IMR-90 (cell line): ENCODE data around the gene CSRNP3. TPM values are rescaled to one million over a fixed set of nuclear protein-coding genes. Genes with fewer than 3 reads are reported as not detected.

ENCODE experiments used
- ATAC-seq: fragments of 200-7000 bp; cut with Tn5 transposase; 2 replicates; pipeline ENCODE4 v1.9.1; 2020; ENCODE audit warnings: low read depth, mild to moderate bottlenecking, moderate library complexity
- BruUV-seq: library from RNA; stranded (reverse); fragments of 400-500 nt; replicated peaks from 2 replicates; lab custom pipeline; 2021; lab: Mats Ljungman, UMichigan
- CTCF ChIA-PET: fragments of 300-600 bp; formaldehyde crosslinking; extraction: SDS; loops from one replicate; lab custom pipeline; 2021; ENCODE audit warnings: antibody characterized with exemption; lab: Yijun Ruan, JAX
- POLR2A ChIA-PET: fragments of 300-600 bp; sonication (Branson Sonifier 250); formaldehyde crosslinking; loops from one replicate; lab custom pipeline; 2022; ENCODE audit warnings: antibody characterized with exemption; ENCODE audit not compliant: unreplicated experiment; lab: Charles Lee
- DNase-seq: peaks from one replicate; pipeline ENCODE4 v3.0.0; 2013
- H2AFZ ChIP-seq: replicated peaks from 2 replicates; pipeline ENCODE3; 2013; ENCODE audit warnings: low read length, mild to moderate bottlenecking; ENCODE audit not compliant: poor library complexity
- H2AK5ac ChIP-seq: 2 replicates; pipeline ENCODE4 v1.6.1; 2013; ENCODE audit warnings: low read depth, low read length, inconsistent platforms
- H2AK9ac ChIP-seq: replicated peaks from 2 replicates; pipeline ENCODE3; 2013; ENCODE audit warnings: mild to moderate bottlenecking, low read depth, low read length, moderate library complexity; ENCODE audit not compliant: poor library complexity
- H2BK120ac ChIP-seq: 2 replicates; pipeline ENCODE4 v1.6.1; 2013; ENCODE audit warnings: low read depth, low read length, inconsistent platforms
- H2BK15ac ChIP-seq: 3 replicates; pipeline ENCODE4 v1.6.1; 2013; ENCODE audit warnings: low read depth, low read length, inconsistent platforms
- H2BK20ac ChIP-seq: 2 replicates; pipeline ENCODE4 v1.6.1; 2013; ENCODE audit warnings: low read depth, mild to moderate bottlenecking, inconsistent platforms, low read length, moderate library complexity
- H2BK5ac ChIP-seq: 2 replicates; pipeline ENCODE4 v1.6.1; 2013; ENCODE audit warnings: mild to moderate bottlenecking, low read depth, low read length, inconsistent platforms; ENCODE audit not compliant: poor library complexity, severe bottlenecking
- H3K14ac ChIP-seq: replicated peaks from 2 replicates; pipeline ENCODE4 v1.6.1; 2013; ENCODE audit warnings: low read depth, low read length, inconsistent platforms
- H3K18ac ChIP-seq: 2 replicates; pipeline ENCODE4 v1.6.1; 2013; ENCODE audit warnings: low read depth, low read length, control low read depth
- H3K23ac ChIP-seq: 2 replicates; pipeline ENCODE4 v1.6.1; 2013; ENCODE audit warnings: low read depth, low read length, inconsistent platforms
- H3K27ac ChIP-seq: 2 replicates; pipeline ENCODE4 v1.5.1; 2013; ENCODE audit warnings: mild to moderate bottlenecking, control low read depth, low read length; ENCODE audit not compliant: insufficient read depth
- H3K27me3 ChIP-seq: 2 replicates; pipeline ENCODE4 v1.6.1; 2013; ENCODE audit warnings: low read length; ENCODE audit not compliant: control insufficient read depth, insufficient read depth
- H3K36me3 ChIP-seq: 2 replicates; pipeline ENCODE4 v1.6.1; 2013; ENCODE audit warnings: low read length, mixed read lengths; ENCODE audit not compliant: control insufficient read depth, insufficient read depth
- H3K4ac ChIP-seq: 2 replicates; pipeline ENCODE4 v1.6.1; 2013; ENCODE audit warnings: low read depth, low read length, inconsistent platforms
- H3K4me1 ChIP-seq: 2 replicates; pipeline ENCODE4 v1.6.1; 2013; ENCODE audit warnings: low read length, mixed read lengths; ENCODE audit not compliant: control insufficient read depth, insufficient read depth
- H3K4me2 ChIP-seq: 2 replicates; pipeline ENCODE4 v1.6.1; 2013; ENCODE audit warnings: low read depth, mild to moderate bottlenecking, control low read depth, low read length, moderate library complexity
- H3K4me3 ChIP-seq: 2 replicates; pipeline ENCODE4 v1.5.1; 2013; ENCODE audit warnings: low read depth, mild to moderate bottlenecking, control low read depth, low read length, moderate library complexity; ENCODE audit not compliant: insufficient read depth
- H3K56ac ChIP-seq: 2 replicates; pipeline ENCODE4 v1.6.1; 2013; ENCODE audit warnings: low read length, inconsistent platforms; ENCODE audit not compliant: insufficient read depth; ENCODE audit errors: extremely low read depth
- H3K79me1 ChIP-seq, 2 experiments: 2 replicates each; pipeline ENCODE4 v1.6.1; 2013; ENCODE audit warnings: low read length in 2 of 2, inconsistent platforms in 1 of 2, low read depth in 1 of 2
- H3K9ac ChIP-seq: 2 replicates; pipeline ENCODE4 v1.6.1; 2013; ENCODE audit warnings: low read depth, low read length, control low read depth
- H3K9me1 ChIP-seq: 2 replicates; pipeline ENCODE4 v1.6.1; 2013; ENCODE audit warnings: low read length, inconsistent platforms; ENCODE audit not compliant: insufficient read depth
- H3K9me3 ChIP-seq: 2 replicates; pipeline ENCODE4 v1.6.1; 2013; ENCODE audit warnings: low read length; ENCODE audit not compliant: control insufficient read depth, insufficient read depth
- H4K20me1 ChIP-seq: 2 replicates; pipeline ENCODE4 v1.6.1; 2013; ENCODE audit warnings: low read length, inconsistent platforms; ENCODE audit not compliant: insufficient read depth
- H4K5ac ChIP-seq: 2 replicates; pipeline ENCODE4 v1.6.1; 2013; ENCODE audit warnings: mild to moderate bottlenecking, low read depth, low read length, control low read depth
- H4K8ac ChIP-seq, 2 experiments: 2 replicates each; pipeline ENCODE4 v1.6.1; 2013; ENCODE audit warnings: low read depth in 2 of 2, low read length in 2 of 2, control low read depth in 1 of 2, inconsistent platforms in 1 of 2
- H4K91ac ChIP-seq: 2 replicates; pipeline ENCODE4 v1.6.1; 2013; ENCODE audit warnings: low read depth, low read length, inconsistent platforms; ENCODE audit not compliant: insufficient read depth
- MAFK ChIP-seq: IDR thresholded peaks from 2 replicates; pipeline ENCODE4 v1.6.1; 2012; ENCODE audit warnings: low read depth, low read length, improper control_type of control experiment
- NFE2L2 ChIP-seq: fragments of 150-350 bp; IDR thresholded peaks from 2 replicates; pipeline ENCODE4 v1.6.1; 2016; ENCODE audit warnings: low read depth, mild to moderate bottlenecking, low read length
- RAD21 ChIP-seq: IDR thresholded peaks from 2 replicates; pipeline ENCODE4 v1.6.1; 2012; ENCODE audit warnings: low read length, improper control_type of control experiment
- SMC3 ChIP-seq: fragments of 150-350 bp; IDR thresholded peaks from 2 replicates; pipeline ENCODE4 v1.6.1; 2016; ENCODE audit warnings: low read depth, mild to moderate bottlenecking, antibody characterized with exemption, low read length, moderate library complexity
- WGBS, 2 experiments: methylation state at CpG; one replicate each; pipeline versions ENCODE4 v1.1.5 to v1.1.7; 2013; ENCODE audit warnings: missing lambda C conversion rate in 2 of 2; ENCODE audit not compliant: insufficient read length in 1 of 2; ENCODE audit errors: extremely low coverage in 2 of 2; 5-methylcytosine and 5-hydroxymethylcytosine counted together
- dilution Hi-C: fragments of 300-500 bp; cut with HindIII; formaldehyde crosslinking; loops from one replicate; pipeline ENCODE4 v1.14.3; 2018; ENCODE audit warnings: low sequenced_read_pairs; ENCODE audit not compliant: unreplicated experiment
- in situ Hi-C: fragments of 300-500 bp; cut with MboI; formaldehyde crosslinking; loops from 3 replicates; pipeline ENCODE4 v1.14.3; 2019; ENCODE audit warnings: low sequenced_read_pairs, inconsistent platforms, mixed read lengths
- intact Hi-C: fragments of 100-400 bp; cut with micrococcal nuclease; formaldehyde crosslinking; loops from 2 replicates; pipeline ENCODE4 v1.10.0; 2022
- polyA plus RNA-seq, 3 experiments: library from polyadenylated mRNA; depleted of rRNA; stranded (reverse); fragments of >200 nt; gene quantifications; 2 replicates each; pipeline ENCODE4 v1.2.3, GENCODE V29; 2012; ENCODE audit warnings: low replicate concordance in 1 of 3
- total RNA-seq: library from RNA; depleted of rRNA; stranded (reverse); fragments of >200 nt; gene quantifications from 2 replicates; pipeline ENCODE4 v1.2.3, GENCODE V29; 2012

The CSRNP3 gene
- total and polyA plus RNA-seq, 2 of the 4 experiments (the other 2 are of a cell fraction) = 0.21 to 0.72 TPM

DNA sequence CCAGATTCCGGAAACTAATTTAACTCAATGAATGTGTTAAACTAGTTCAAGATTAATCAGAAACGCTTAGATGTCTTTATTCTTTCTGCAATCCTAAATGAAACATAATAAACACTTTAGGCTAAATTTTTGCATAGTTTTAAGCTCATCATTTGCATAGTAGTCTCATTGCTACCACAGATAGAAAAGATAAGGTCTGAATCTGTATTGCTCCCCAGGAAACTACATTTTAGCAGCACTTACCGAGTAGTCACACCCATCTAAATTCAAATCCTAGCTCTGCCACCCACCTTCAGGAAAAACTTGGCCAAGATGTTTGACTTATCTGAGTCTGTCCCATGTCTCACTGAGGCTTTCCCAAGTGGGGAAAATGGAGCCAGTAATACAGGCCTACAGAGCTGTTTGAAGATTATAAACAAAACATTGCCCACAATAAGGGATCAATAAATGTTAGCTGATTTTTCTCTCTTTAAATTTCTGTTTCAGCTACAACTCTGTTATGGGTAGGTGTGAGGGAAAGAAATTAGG, 237.5 kb downstream of the CSRNP3 start:
- CTCF ChIA-PET = interaction anchor here (0.5 kb wide), 1 partner anchor 413 kb away, joined by 4 read pairs; no protein-coding TSS in a partner anchor

More for the DNA sequence above, 237.5 kb downstream of the CSRNP3 start:
- H3K4me2 ChIP-seq = no peak overlapping the region
- no peak overlapping the region for H3K4ac ChIP-seq
- H3K56ac ChIP-seq = no peak overlapping the region
- no peaks in the 10 kb centered on the region for H3K9me3 ChIP-seq
- H2BK20ac ChIP-seq = no peak overlapping the region
- intact Hi-C loops (no loop called here), dilution Hi-C loops (no loop called here), in situ Hi-C loops (no loop called here)
- no peak overlapping the region for H3K14ac ChIP-seq
- H4K5ac ChIP-seq = no peak overlapping the region
- no peak for TF ChIP-seq SMC3
- no peak for TF ChIP-seq MAFK
- no peak for TF ChIP-seq NFE2L2
- TF ChIP-seq RAD21 = no peak
- no peak for DNase-seq
- 100% methylated on average over 1 of the region's 3 CpGs; no CpG with 5 or more reads in 1 of the 2 experiments for WGBS, 2 experiments
- ATAC-seq = no peak
- H3K9ac ChIP-seq = no peak overlapping the region
- no peak overlapping the region for H2AK9ac ChIP-seq
- H4K91ac ChIP-seq = no peak overlapping the region
- H3K79me1 ChIP-seq = no peaks in the 10 kb centered on the region
- H3K18ac ChIP-seq = no peak overlapping the region
- no TSS peak for BruUV-seq
- no peaks in the 10 kb centered on the region for H3K36me3 ChIP-seq
- H4K8ac ChIP-seq = no peak overlapping the region
- H3K4me1 ChIP-seq = no peaks in the 10 kb centered on the region
- no peak overlapping the region for H3K4me3 ChIP-seq
- no peak overlapping the region for H3K27ac ChIP-seq
- no peak overlapping the region for H3K23ac ChIP-seq
- no peak overlapping the region for H2BK15ac ChIP-seq
- POLR2A ChIA-PET = no interaction called here
- H2BK5ac ChIP-seq = no peak overlapping the region
- H3K9me1 ChIP-seq = no peaks in the 10 kb centered on the region
- no peaks in the 10 kb centered on the region; the same call in 1 of the 2 replicates for H3K27me3 ChIP-seq
- no peak overlapping the region for H2AFZ ChIP-seq
- H2BK120ac ChIP-seq = no peak overlapping the region
- H4K20me1 ChIP-seq = no peaks in the 10 kb centered on the region
- no peak overlapping the region for H2AK5ac ChIP-seq
